ENCODE results near the gene SLC27A5.
"Not testable (repeated sequence)": the region's sequence is repeated elsewhere in the genome, so short reads cannot be mapped to it uniquely, and the experiment has no call there.

Gene SLC27A5

GRCh38 chr19:58484349-58484748 is 27.4 kb downstream of the SLC27A5 start:
- FAIRE-seq, result not testable (repeated sequence)

GRCh38 chr19:58483776-58484175 is 28.0 kb downstream of the SLC27A5 start:
- FAIRE-seq, result no peak

GRCh38 chr19:58482372-58482771 is 29.4 kb downstream of the SLC27A5 start:
- FAIRE-seq, result no peak

- no peak for FAIRE-seq
Measured at GRCh38 chr19:58480831-58481230, 31.0 kb downstream of the SLC27A5 start.

GRCh38 chr19:58480481-58480830 is 31.3 kb downstream of the SLC27A5 start:
- FAIRE-seq, result no peak

- no peak for FAIRE-seq
Measured at GRCh38 chr19:58479736-58480480, 31.9 kb downstream of the SLC27A5 start.

GRCh38 chr19:58479303-58479702 is 32.5 kb downstream of the SLC27A5 start:
- FAIRE-seq, result no peak

- FAIRE-seq, result no peak
Measured at GRCh38 chr19:58477871-58478270, 33.9 kb downstream of the SLC27A5 start.

GRCh38 chr19:58477130-58477529 is 34.7 kb downstream of the SLC27A5 start:
- no peak for FAIRE-seq

- FAIRE-seq, result no peak
Measured at GRCh38 chr19:58476498-58477015, 35.2 kb downstream of the SLC27A5 start.

- FAIRE-seq, result peak; percentile 98
Measured at GRCh38 chr19:58475714-58476497, 35.9 kb downstream of the SLC27A5 start, which contains the start of gene ZNF446. TSS of gene ZNF446 (plus strand) at chr19:58476352. CDS start at chr19:58477219, 867 bp downstream.

GRCh38 chr19:58474997-58475713 is 36.6 kb downstream of the SLC27A5 start:
- no peak for FAIRE-seq

- FAIRE-seq, result no peak
Measured at GRCh38 chr19:58474291-58474996, 37.3 kb downstream of the SLC27A5 start.

- no peak for FAIRE-seq
Measured at GRCh38 chr19:58473775-58474174, 38.0 kb downstream of the SLC27A5 start.

GRCh38 chr19:58471736-58472135 is 40.1 kb downstream of the SLC27A5 start:
- FAIRE-seq, result no peak

- FAIRE-seq, result not testable (repeated sequence)
Measured at GRCh38 chr19:58470837-58471543, 40.8 kb downstream of the SLC27A5 start.

GRCh38 chr19:58469241-58470013 is 42.4 kb downstream of the SLC27A5 start:
- no peak for FAIRE-seq

GRCh38 chr19:58468216-58468839 is 43.5 kb downstream of the SLC27A5 start:
- no peak for FAIRE-seq

GRCh38 chr19:58466760-58467589 is 44.8 kb downstream of the SLC27A5 start, which contains the start of gene ZNF324:
TSS of gene ZNF324 (plus strand) at chr19:58467080. CDS start at chr19:58469186, 2,106 bp downstream.
- FAIRE-seq, result peak; percentile 96
